SK-N-SH (cell line): Measurements from ENCODE around the gene FBXL5. TPM values are rescaled to one million over a fixed set of nuclear protein-coding genes. Genes with fewer than 3 reads are reported as not detected.

ENCODE experiments used
- CTCF ChIA-PET: fragments of 300-600, 350-600 bp; formaldehyde crosslinking; extraction: SDS; loops from one replicate; lab custom pipeline; 2021; lab: Yijun Ruan, JAX
- POLR2A ChIA-PET: fragments of 350-600 bp; sonication (Branson Sonifier 250); formaldehyde crosslinking; extraction: SDS; loops from one replicate; lab custom pipeline; 2020; ENCODE audit warnings: antibody characterized with exemption, inconsistent platforms; lab: Yijun Ruan, JAX
- DNase-seq: peaks from one replicate; pipeline ENCODE4 v3.0.0; 2012
- H2AFZ ChIP-seq: fragments of 200-600 bp; sonication (generic); 2 replicates; pipeline ENCODE4 v1.8.1; 2016; ENCODE audit warnings: antibody characterized with exemption, mild to moderate bottlenecking, low read depth
- H3F3A ChIP-seq: fragments of 200-600 bp; sonication (generic); replicated peaks from 2 replicates; pipeline ENCODE3; 2016; ENCODE audit warnings: antibody characterized with exemption, mild to moderate bottlenecking; ENCODE audit not compliant: insufficient read depth
- H3K27ac ChIP-seq, 2 experiments: fragments of 200-500 bp in 1 of 2; fragments of 200-600 bp in 1 of 2; sonication (Bioruptor generic) in 1 of 2; sonication (generic), shearing (Covaris generic) in 1 of 2; 2 replicates each; pipeline versions ENCODE4 v1.5.1 to v1.6.1; 2014 to 2016; ENCODE audit warnings: low read depth in 2 of 2, inconsistent platforms in 1 of 2, low read length in 1 of 2, mild to moderate bottlenecking in 1 of 2, mixed read lengths in 1 of 2
- H3K27me3 ChIP-seq: fragments of 200-600 bp; sonication (generic), shearing (Covaris generic); 2 replicates; pipeline ENCODE4 v1.6.1; 2016; ENCODE audit warnings: mixed run types; ENCODE audit not compliant: insufficient read depth
- H3K36me3 ChIP-seq, 2 experiments: fragments of 200-500 bp in 1 of 2; fragments of 200-600 bp in 1 of 2; sonication (Bioruptor generic) in 1 of 2; sonication (generic) in 1 of 2; replicated peaks in 1 of 2; 2 replicates each; pipeline versions ENCODE3 to v1.5.1; 2014 to 2016; ENCODE audit warnings: low read length in 1 of 2, mild to moderate bottlenecking in 1 of 2; ENCODE audit not compliant: insufficient read depth in 2 of 2, control insufficient read depth in 1 of 2
- H3K4me1 ChIP-seq, 2 experiments: fragments of 200-500 bp in 1 of 2; fragments of 200-600 bp in 1 of 2; sonication (Bioruptor generic) in 1 of 2; sonication (generic), shearing (Covaris generic) in 1 of 2; 2 replicates each; pipeline versions ENCODE4 v1.5.1 to v1.6.1; 2014 to 2016; ENCODE audit warnings: low read depth in 1 of 2, low read length in 1 of 2, mixed run types in 1 of 2; ENCODE audit not compliant: insufficient read depth in 2 of 2, control insufficient read depth in 1 of 2
- H3K4me2 ChIP-seq: fragments of 200-600 bp; sonication (generic), shearing (Covaris generic); 2 replicates; pipeline ENCODE4 v1.6.1; 2017; ENCODE audit warnings: mixed run types
- H3K4me3 ChIP-seq, 2 experiments: fragments of 200-500 bp in 1 of 2; fragments of 200-600 bp in 1 of 2; sonication (Bioruptor generic) in 1 of 2; sonication (generic), shearing (Covaris generic) in 1 of 2; 2 replicates each; pipeline versions ENCODE4 v1.5.1 to v1.8.1; 2014 to 2016; ENCODE audit warnings: low read depth in 2 of 2, inconsistent platforms in 1 of 2, low read length in 1 of 2, mild to moderate bottlenecking in 1 of 2, mixed read lengths in 1 of 2, moderate library complexity in 1 of 2
- H3K79me2 ChIP-seq: fragments of 200-600 bp; sonication (generic); 2 replicates; pipeline ENCODE4 v1.8.1; 2017; ENCODE audit warnings: mild to moderate bottlenecking; ENCODE audit not compliant: insufficient read depth
- H3K9ac ChIP-seq: fragments of 200-600 bp; sonication (generic); 2 replicates; pipeline ENCODE4 v1.6.1; 2017; ENCODE audit warnings: mixed run types
- H3K9me2 ChIP-seq: fragments of 200-600 bp; sonication (generic); 2 replicates; pipeline ENCODE4 v1.6.1; 2017; ENCODE audit warnings: mixed run types
- H3K9me3 ChIP-seq: fragments of 200-600 bp; sonication (generic); 2 replicates; pipeline ENCODE4 v1.6.1; 2017; ENCODE audit warnings: mixed run types, mild to moderate bottlenecking, moderate library complexity
- H4K20me1 ChIP-seq: fragments of 200-600 bp; sonication (generic); 2 replicates; pipeline ENCODE4 v1.6.1; 2017; ENCODE audit warnings: mild to moderate bottlenecking, mixed run types; ENCODE audit not compliant: insufficient read depth
- CHD2 ChIP-seq: fragments of 150-350 bp; IDR thresholded peaks from 2 replicates; pipeline ENCODE4 v1.6.1; 2018; ENCODE audit warnings: low read length; ENCODE audit not compliant: partially characterized antibody
- ELF1 ChIP-seq: IDR thresholded peaks from 2 replicates; pipeline ENCODE4 v1.4.0; 2012
- EP300 ChIP-seq, 2 experiments: IDR thresholded peaks; 2 replicates each; pipeline versions ENCODE4 v1.4.0 to v1.6.1; 2012; ENCODE audit warnings: borderline replicate concordance in 1 of 2, low read depth in 1 of 2, low read length in 1 of 2
- FOXJ3 ChIP-seq: sonication (generic); formaldehyde crosslinking; IDR thresholded peaks from 2 replicates; pipeline ENCODE4 v1.5.1; 2020; ENCODE audit warnings: mild to moderate bottlenecking, missing genetic modification reagents
- GABPA ChIP-seq: IDR thresholded peaks from 2 replicates; pipeline ENCODE4 v1.4.0; 2012; ENCODE audit warnings: low read depth, mild to moderate bottlenecking
- GATA2 ChIP-seq: sonication (generic); formaldehyde crosslinking; IDR thresholded peaks from 2 replicates; pipeline ENCODE4 v1.5.0; 2020; ENCODE audit warnings: mild to moderate bottlenecking, missing genetic modification reagents
- MEF2A ChIP-seq: IDR thresholded peaks from 2 replicates; pipeline ENCODE4 v1.4.0; 2012; ENCODE audit warnings: low read depth, borderline replicate concordance
- MXI1 ChIP-seq: IDR thresholded peaks from 2 replicates; pipeline ENCODE4 v1.6.1; 2012; ENCODE audit warnings: mild to moderate bottlenecking, low read depth, low read length, improper control_type of control experiment
- RFX5 ChIP-seq: IDR thresholded peaks from 2 replicates; pipeline ENCODE4 v1.6.1; 2012; ENCODE audit warnings: mild to moderate bottlenecking, improper control_type of control experiment, low read length
- SIN3A ChIP-seq: IDR thresholded peaks from 2 replicates; pipeline ENCODE4 v1.6.1; 2012; ENCODE audit warnings: low read depth, mild to moderate bottlenecking, low read length, moderate library complexity, borderline replicate concordance
- TAF1 ChIP-seq: IDR thresholded peaks from 2 replicates; pipeline ENCODE4 v1.6.1; 2012; ENCODE audit warnings: low read depth, mild to moderate bottlenecking, low read length, moderate library complexity, borderline replicate concordance
- TEAD4 ChIP-seq: IDR thresholded peaks from 2 replicates; pipeline ENCODE4 v1.4.0; 2012; ENCODE audit warnings: mild to moderate bottlenecking, borderline replicate concordance; ENCODE audit not compliant: insufficient read depth
- USF1 ChIP-seq: IDR thresholded peaks from 2 replicates; pipeline ENCODE4 v1.4.0; 2012; ENCODE audit warnings: low read depth, borderline replicate concordance
- USF2 ChIP-seq: fragments of 150-350 bp; IDR thresholded peaks from 2 replicates; pipeline ENCODE4 v1.6.1; 2017; ENCODE audit warnings: antibody characterized with exemption, low read length, low read depth, borderline replicate concordance
- YY1 ChIP-seq: IDR thresholded peaks from 2 replicates; pipeline ENCODE4 v1.4.0; 2012; ENCODE audit warnings: low read depth, mild to moderate bottlenecking
- WGBS: methylation state at CpG from one replicate; pipeline ENCODE4 v1.1.6; 2017; ENCODE audit warnings: low lambda C conversion rate; 5-methylcytosine and 5-hydroxymethylcytosine counted together
- polyA plus RNA-seq, 3 experiments: library from polyadenylated mRNA; depleted of rRNA; stranded (reverse); fragments of >200 nt; gene quantifications; 2 replicates each; pipeline ENCODE4 v1.2.3, GENCODE V29; 2012
- TF ChIP-seq, protein P1 (sequence below): fragments of 200-600 bp; sonication (generic); IDR thresholded peaks from 2 replicates; pipeline ENCODE4 v1.6.1; 2017; ENCODE audit warnings: antibody characterized with exemption, mild to moderate bottlenecking, moderate library complexity
- TF ChIP-seq, protein P2 (sequence below): IDR thresholded peaks from 2 replicates; pipeline ENCODE4 v1.4.0; 2012; ENCODE audit warnings: low read depth, borderline replicate concordance

The FBXL5 gene
- polyA plus RNA-seq, 1 of the 3 experiments (the other 2 are of a cell fraction), result 13.5 TPM

DNA sequence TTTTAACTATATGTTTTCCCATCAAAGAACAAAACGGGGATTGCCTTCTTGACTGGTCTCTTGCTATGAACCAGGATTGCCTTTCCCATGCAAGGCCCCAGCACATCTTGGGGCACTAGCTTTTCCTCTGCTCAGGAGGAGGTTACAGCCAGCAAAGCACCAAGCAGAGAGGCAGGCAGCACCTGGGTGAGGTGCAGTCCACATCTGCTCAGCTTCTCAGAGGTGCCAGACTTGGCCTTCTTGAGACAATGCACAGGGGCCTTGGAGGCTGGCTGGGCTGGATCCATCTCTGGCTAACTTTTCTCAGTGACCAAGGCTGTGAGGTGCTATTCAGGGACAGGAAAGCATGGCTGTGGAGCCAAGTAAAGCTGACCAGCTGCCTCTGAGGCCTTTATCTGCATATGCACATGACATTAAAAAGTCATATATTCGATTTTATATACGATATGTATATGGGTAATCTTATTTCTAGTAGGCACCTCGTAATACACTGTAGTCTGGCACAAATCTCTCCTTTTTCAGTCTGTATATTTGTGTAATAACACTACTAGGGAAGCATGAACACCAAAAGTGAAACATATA lies 98.6 kb downstream of the FBXL5 start:
- Histone ChIP-seq H3K9me3 (no peaks in the 10 kb centered on the region), H3K4me3 (no peak overlapping the region), H3K4me1 (no peaks in the 10 kb centered on the region), H3K79me2 (no peaks in the 10 kb centered on the region), H3K27me3 (no peaks in the 10 kb centered on the region), H3K36me3 (peaks cover 26 to 53% of the 10 kb centered on the region in 2 experiments), H4K20me1 (no peaks in the 10 kb centered on the region), H3K4me2 (no peak overlapping the region), H3K9me2 (no peaks in the 10 kb centered on the region), H2AFZ (no peak overlapping the region), H3K9ac (no peak overlapping the region), H3F3A (no peaks in the 10 kb centered on the region), H3K27ac (no peak overlapping the region)
- no peak for DNase-seq
- 89% methylated on average over 4 of the region's 4 CpGs for WGBS
- ChIA-PET CTCF (no interaction called here), POLR2A (no interaction called here)
- TF ChIP-seq FOXJ3 (no peak), GABPA (no peak), SIN3A (no peak), TEAD4 (no peak), MXI1 (no peak), MEF2A (no peak), TAF1 (no peak), USF1 (no peak), USF2 (no peak), CHD2 (no peak), EP300 (IDR thresholded peaks at IDR 0.05; ENCODE audit: borderline replicate concordance in 1 of 2, low read depth in 1 of 2, low read length in 1 of 2) (no peak), ELF1 (no peak), RFX5 (no peak), GATA2 (no peak), YY1 (no peak)
- TF ChIP-seq, protein P1, sequence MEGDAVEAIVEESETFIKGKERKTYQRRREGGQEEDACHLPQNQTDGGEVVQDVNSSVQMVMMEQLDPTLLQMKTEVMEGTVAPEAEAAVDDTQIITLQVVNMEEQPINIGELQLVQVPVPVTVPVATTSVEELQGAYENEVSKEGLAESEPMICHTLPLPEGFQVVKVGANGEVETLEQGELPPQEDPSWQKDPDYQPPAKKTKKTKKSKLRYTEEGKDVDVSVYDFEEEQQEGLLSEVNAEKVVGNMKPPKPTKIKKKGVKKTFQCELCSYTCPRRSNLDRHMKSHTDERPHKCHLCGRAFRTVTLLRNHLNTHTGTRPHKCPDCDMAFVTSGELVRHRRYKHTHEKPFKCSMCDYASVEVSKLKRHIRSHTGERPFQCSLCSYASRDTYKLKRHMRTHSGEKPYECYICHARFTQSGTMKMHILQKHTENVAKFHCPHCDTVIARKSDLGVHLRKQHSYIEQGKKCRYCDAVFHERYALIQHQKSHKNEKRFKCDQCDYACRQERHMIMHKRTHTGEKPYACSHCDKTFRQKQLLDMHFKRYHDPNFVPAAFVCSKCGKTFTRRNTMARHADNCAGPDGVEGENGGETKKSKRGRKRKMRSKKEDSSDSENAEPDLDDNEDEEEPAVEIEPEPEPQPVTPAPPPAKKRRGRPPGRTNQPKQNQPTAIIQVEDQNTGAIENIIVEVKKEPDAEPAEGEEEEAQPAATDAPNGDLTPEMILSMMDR, result no peak
- TF ChIP-seq, protein P2, sequence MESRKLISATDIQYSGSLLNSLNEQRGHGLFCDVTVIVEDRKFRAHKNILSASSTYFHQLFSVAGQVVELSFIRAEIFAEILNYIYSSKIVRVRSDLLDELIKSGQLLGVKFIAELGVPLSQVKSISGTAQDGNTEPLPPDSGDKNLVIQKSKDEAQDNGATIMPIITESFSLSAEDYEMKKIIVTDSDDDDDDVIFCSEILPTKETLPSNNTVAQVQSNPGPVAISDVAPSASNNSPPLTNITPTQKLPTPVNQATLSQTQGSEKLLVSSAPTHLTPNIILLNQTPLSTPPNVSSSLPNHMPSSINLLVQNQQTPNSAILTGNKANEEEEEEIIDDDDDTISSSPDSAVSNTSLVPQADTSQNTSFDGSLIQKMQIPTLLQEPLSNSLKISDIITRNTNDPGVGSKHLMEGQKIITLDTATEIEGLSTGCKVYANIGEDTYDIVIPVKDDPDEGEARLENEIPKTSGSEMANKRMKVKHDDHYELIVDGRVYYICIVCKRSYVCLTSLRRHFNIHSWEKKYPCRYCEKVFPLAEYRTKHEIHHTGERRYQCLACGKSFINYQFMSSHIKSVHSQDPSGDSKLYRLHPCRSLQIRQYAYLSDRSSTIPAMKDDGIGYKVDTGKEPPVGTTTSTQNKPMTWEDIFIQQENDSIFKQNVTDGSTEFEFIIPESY, result no peak

Other genes starting within 250 kb of the FBXL5 start
- not detected in 2 replicates for gene C1QTNF7, start 227.3 kb downstream of the FBXL5 start, polyA plus RNA-seq (2012; rRNA removed)
- gene CC2D2A, start 185.5 kb downstream of the FBXL5 start, polyA plus RNA-seq (2012; rRNA removed), result 17.8 and 23.4 TPM in 2 replicates
- 36.2 and 46.3 TPM in 2 replicates for gene FAM200B, start 26.5 kb upstream of the FBXL5 start, polyA plus RNA-seq (2012; rRNA removed)
- 7.3 and 8.3 TPM in 2 replicates for gene BST1, start 47.7 kb upstream of the FBXL5 start, polyA plus RNA-seq (2012; rRNA removed)
- 0.02 TPM in 1 of 2 replicates, not detected in the other for gene CD38, start 123.0 kb upstream of the FBXL5 start, polyA plus RNA-seq (2012; rRNA removed)